ENCODE results near the gene HRH1. TPM values are rescaled to one million over a fixed set of nuclear protein-coding genes. Genes with fewer than 3 reads are reported as not detected.
"Not testable (repeated sequence)": the region's sequence is repeated elsewhere in the genome, so short reads cannot be mapped to it uniquely, and the experiment has no call there.

The HRH1 gene
- total and polyA plus RNA-seq, 4 donors: 10.4 to 21.3 (median 15.1) TPM

DNA sequence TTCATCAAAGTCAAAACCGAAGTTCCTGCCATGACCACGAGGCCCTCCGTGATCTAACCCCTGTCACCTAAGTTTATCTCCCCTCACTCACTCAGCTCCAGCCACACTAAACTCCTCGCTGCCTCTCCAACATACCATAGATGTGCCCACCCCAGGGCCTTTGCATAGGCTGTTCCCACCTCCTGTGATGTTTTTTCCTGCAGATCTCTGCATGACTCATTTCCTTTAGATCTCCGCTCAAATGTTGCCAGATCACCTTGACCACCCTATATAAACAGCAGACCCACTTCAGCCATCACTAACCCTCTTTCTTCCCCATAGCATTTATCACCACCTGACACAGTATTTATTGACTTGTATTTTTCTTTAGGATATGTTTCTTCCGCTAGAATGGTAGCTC is 58.5 kb downstream of the HRH1 start:
- no peak overlapping the region for H3K27ac ChIP-seq (ENCODE audit: low read depth, low read length)
- no peaks in the 10 kb centered on the region for H3K27me3 ChIP-seq (ENCODE audit: control insufficient read depth, insufficient read depth, low read length)
- no peaks in the 10 kb centered on the region for H3K36me3 ChIP-seq (ENCODE audit: control insufficient read depth, insufficient read depth, low read length)
- DNase-seq (ENCODE audit: low read depth in 4 of 6, low spot score in 6 of 6): no peak
- no peak overlapping the region for H3K4me3 ChIP-seq (ENCODE audit: low read depth, low read length)
- H3K4me1 ChIP-seq (ENCODE audit: control insufficient read depth, insufficient read depth, low read length): peaks cover 26% of the 10 kb centered on the region
- WGBS (ENCODE audit: insufficient coverage): 94% methylated on average over 5 of the region's 6 CpGs
- no peaks in the 10 kb centered on the region for H3K9me3 ChIP-seq (ENCODE audit: control insufficient read depth, insufficient read depth, low read length)

DNA sequence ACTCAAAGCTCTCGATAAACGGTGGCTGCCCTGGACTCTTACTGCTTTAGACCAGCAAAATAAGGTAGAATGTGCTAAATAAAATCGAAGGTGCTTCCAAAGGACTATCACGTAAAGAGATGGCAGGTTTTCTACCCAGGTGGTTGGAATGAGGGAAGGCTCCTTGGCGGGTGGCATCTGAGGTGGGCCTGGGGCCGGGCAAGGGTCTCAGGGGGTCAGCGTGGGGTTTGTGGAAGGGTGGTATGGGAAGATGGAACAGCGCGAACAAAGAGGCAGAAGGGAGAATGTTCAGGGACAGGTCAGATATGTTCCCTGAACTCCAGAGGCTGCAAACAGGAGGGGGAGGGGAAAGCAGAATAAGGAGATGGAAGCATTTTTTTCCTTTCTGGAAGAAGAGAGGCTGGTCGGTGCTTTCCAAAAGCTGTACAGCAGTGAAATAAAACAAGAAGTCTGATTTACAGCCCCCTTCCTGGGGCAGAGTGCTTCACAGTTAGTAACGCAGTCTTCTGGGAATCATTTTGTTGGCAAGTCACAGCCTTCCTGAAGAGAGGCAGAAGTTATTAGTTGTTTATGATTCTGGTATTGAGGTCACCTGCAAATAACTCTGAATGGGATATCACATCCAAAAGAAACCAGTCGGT is 59.6 kb downstream of the HRH1 start:
- Histone ChIP-seq H3K36me3 (ENCODE audit: control insufficient read depth, insufficient read depth, low read length) (no peaks in the 10 kb centered on the region), H3K27me3 (ENCODE audit: control insufficient read depth, insufficient read depth, low read length) (no peaks in the 10 kb centered on the region), H3K4me1 (ENCODE audit: control insufficient read depth, insufficient read depth, low read length) (peaks cover 26% of the 10 kb centered on the region), H3K9me3 (ENCODE audit: control insufficient read depth, insufficient read depth, low read length) (no peaks in the 10 kb centered on the region), H3K27ac (ENCODE audit: low read depth, low read length) (no peak overlapping the region), H3K4me3 (ENCODE audit: low read depth, low read length) (no peak overlapping the region)
- WGBS (ENCODE audit: insufficient coverage): 94% methylated on average over 7 of the region's 12 CpGs
- peak in 1 of 6 donors; percentile 39 for DNase-seq (ENCODE audit: low read depth in 4 of 6, low spot score in 6 of 6)

DNA sequence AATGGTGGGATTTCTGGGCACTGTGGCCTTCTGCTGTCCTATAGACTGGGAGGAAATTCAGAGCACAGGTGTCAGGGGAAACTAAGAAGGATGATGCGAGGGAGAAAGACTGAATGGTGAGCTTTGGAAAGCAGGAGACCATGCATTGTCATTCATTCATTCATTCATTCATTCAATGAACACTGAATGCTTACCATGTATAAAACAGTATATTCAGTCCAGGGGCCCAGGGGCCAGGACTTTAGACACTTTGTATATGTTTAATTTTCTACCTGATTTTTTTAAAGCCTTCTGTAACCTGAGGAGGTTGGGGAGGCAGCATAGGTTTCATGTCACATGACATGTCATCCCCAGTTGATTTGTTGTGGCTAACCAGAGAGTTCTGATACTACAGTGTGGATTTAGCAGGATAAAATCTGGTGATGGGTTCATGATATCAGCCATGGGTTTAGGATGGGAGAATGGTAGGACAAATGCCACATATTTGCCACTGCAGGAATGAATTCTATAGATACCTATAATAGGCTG is 60.2 kb downstream of the HRH1 start:
- Histone ChIP-seq H3K36me3 (ENCODE audit: control insufficient read depth, insufficient read depth, low read length) (no peaks in the 10 kb centered on the region), H3K4me1 (ENCODE audit: control insufficient read depth, insufficient read depth, low read length) (peaks cover 25% of the 10 kb centered on the region), H3K4me3 (ENCODE audit: low read depth, low read length) (no peak overlapping the region), H3K9me3 (ENCODE audit: control insufficient read depth, insufficient read depth, low read length) (no peaks in the 10 kb centered on the region), H3K27ac (ENCODE audit: low read depth, low read length) (no peak overlapping the region), H3K27me3 (ENCODE audit: control insufficient read depth, insufficient read depth, low read length) (no peaks in the 10 kb centered on the region)
- WGBS (ENCODE audit: insufficient coverage): no CpG with 5 or more reads among the region's 1 CpG
- no peak for DNase-seq (ENCODE audit: low read depth in 4 of 6, low spot score in 6 of 6)

DNA sequence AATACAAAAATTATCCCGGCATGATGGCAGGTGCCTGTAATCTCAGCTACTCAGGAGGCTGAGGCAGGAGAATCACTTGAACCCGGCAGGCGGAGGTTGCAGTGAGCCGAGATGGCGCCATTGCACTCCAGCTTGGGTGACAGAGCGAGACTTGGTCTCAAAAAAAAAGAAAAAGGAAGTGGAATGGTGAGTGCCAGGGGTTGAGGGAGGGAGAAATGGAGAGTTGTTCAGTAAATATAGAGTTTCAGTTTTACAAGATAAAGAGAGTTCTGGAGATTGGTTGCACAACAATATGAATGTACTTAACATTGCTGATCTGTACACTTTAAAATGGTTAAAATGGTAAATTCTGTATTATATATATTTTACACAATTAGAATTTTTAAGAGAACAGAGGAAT is 63.1 kb downstream of the HRH1 start:
- DNase-seq (ENCODE audit: low read depth in 4 of 6, low spot score in 6 of 6); H3K36me3 ChIP-seq (ENCODE audit: control insufficient read depth, insufficient read depth, low read length); H3K4me3 ChIP-seq (ENCODE audit: low read depth, low read length); H3K27me3 ChIP-seq (ENCODE audit: control insufficient read depth, insufficient read depth, low read length); H3K27ac ChIP-seq (ENCODE audit: low read depth, low read length); H3K4me1 ChIP-seq (ENCODE audit: control insufficient read depth, insufficient read depth, low read length); H3K9me3 ChIP-seq (ENCODE audit: control insufficient read depth, insufficient read depth, low read length): not testable (repeated sequence)
- 88% methylated on average over 5 of the region's 6 CpGs for WGBS (ENCODE audit: insufficient coverage)

DNA sequence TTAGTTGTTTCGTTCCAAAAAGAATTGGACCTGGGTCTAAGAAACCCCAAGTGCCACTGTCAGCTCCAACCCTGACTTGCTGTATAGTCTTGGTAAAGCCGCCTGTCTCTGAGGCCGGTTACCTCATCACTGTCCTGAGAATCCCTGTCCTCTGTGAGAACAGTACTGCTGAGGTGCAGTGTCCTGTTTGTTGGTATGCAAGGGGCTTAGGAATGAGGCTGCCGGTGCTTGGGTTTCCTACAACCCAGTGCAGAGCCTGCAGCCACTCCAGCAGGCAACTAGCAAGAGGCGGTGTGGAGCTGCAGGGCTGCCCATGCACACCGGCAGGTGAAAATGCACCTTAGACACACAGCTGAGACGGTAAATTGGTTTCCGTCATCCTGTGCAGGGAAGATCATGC is 65.9 kb downstream of the HRH1 start:
- Histone ChIP-seq H3K4me1 (ENCODE audit: control insufficient read depth, insufficient read depth, low read length) (peaks cover 4% of the 10 kb centered on the region), H3K4me3 (ENCODE audit: low read depth, low read length) (no peak overlapping the region), H3K27me3 (ENCODE audit: control insufficient read depth, insufficient read depth, low read length) (no peaks in the 10 kb centered on the region), H3K9me3 (ENCODE audit: control insufficient read depth, insufficient read depth, low read length) (no peaks in the 10 kb centered on the region), H3K27ac (ENCODE audit: low read depth, low read length) (no peak overlapping the region), H3K36me3 (ENCODE audit: control insufficient read depth, insufficient read depth, low read length) (no peaks in the 10 kb centered on the region)
- WGBS (ENCODE audit: insufficient coverage): 76% methylated on average over 8 of the region's 8 CpGs
- no peak for DNase-seq (ENCODE audit: low read depth in 4 of 6, low spot score in 6 of 6)

DNA sequence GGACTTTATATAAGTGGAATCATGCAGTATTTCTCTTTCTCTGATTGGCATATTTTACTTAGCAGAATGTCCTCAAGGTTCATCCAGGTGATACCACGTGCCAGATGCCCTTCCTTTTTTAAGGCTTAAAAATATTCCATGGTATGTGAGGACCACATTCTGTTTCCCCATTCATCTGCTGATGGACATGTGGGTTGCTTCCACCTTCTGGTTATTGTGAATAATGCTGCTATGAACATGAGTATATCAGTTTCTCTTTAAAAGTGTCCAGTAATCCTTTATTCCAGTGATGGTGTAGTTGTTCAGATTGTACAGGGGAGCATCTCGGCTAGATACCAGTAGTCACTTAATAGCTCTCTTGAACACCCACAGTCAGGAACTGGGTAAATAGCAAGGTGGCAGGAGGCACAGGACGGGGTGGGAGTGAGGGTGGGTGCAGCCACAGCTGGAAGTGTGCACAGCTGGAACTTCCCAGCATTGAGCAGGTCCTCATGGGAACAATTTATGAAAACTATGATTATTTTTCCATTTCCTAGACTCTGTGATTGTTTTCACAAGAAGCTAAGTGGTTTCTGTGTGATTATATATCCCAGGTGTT is 67.6 kb downstream of the HRH1 start:
- H3K27me3 ChIP-seq (ENCODE audit: control insufficient read depth, insufficient read depth, low read length): no peaks in the 10 kb centered on the region
- WGBS (ENCODE audit: insufficient coverage): no CpG with 5 or more reads among the region's 3 CpGs
- DNase-seq (ENCODE audit: low read depth in 4 of 6, low spot score in 6 of 6): peak in 1 of 6 donors; percentile 22
- no peaks in the 10 kb centered on the region for H3K36me3 ChIP-seq (ENCODE audit: control insufficient read depth, insufficient read depth, low read length)
- H3K9me3 ChIP-seq (ENCODE audit: control insufficient read depth, insufficient read depth, low read length): no peaks in the 10 kb centered on the region
- no peak overlapping the region for H3K27ac ChIP-seq (ENCODE audit: low read depth, low read length)
- no peak overlapping the region for H3K4me3 ChIP-seq (ENCODE audit: low read depth, low read length)
- H3K4me1 ChIP-seq (ENCODE audit: control insufficient read depth, insufficient read depth, low read length): peaks cover 4% of the 10 kb centered on the region

DNA sequence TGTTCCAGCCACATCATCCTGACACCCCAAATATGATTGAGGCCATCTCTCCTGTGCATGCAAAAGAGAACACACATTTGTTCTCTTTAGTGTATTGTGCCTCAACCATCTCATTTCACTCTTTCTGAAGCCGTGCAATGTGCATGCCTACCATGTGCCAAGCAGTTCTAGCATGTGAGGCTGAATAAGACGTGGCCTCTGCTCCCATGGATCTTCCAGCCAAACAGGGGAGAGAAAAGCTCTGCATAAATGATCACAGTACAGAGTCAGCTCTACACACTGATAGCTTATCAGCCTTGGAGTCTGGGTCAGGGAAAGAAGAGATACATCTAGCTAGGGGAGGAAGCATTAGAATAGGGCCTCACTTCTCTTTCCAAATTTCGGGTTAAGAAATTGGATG is 69.7 kb downstream of the HRH1 start:
- Histone ChIP-seq H3K4me1 (ENCODE audit: control insufficient read depth, insufficient read depth, low read length) (peaks cover 4% of the 10 kb centered on the region), H3K27ac (ENCODE audit: low read depth, low read length) (no peak overlapping the region), H3K9me3 (ENCODE audit: control insufficient read depth, insufficient read depth, low read length) (no peaks in the 10 kb centered on the region), H3K36me3 (ENCODE audit: control insufficient read depth, insufficient read depth, low read length) (no peaks in the 10 kb centered on the region), H3K27me3 (ENCODE audit: control insufficient read depth, insufficient read depth, low read length) (no peaks in the 10 kb centered on the region), H3K4me3 (ENCODE audit: low read depth, low read length) (no peak overlapping the region)
- no peak for DNase-seq (ENCODE audit: low read depth in 4 of 6, low spot score in 6 of 6)
- 100% methylated on average over 2 of the region's 3 CpGs for WGBS (ENCODE audit: insufficient coverage)

DNA sequence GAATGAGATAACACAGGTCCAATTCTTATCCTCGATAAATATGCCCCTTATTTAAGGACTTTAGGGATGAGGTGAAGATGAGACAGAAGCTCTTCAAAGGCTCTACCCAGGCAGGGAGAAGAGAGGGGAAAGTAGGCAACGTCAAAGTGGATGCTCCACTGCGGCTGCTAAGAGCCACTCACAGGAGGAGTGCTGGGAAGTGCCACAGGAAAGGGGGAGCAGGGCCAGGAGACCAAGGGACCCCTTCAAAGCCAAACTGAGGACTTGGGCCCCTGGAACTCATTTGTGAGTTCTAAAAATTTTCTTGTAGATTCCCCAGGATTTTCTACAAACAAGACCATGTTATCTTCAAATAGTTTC is 70.6 kb downstream of the HRH1 start:
- H3K27me3 ChIP-seq (ENCODE audit: control insufficient read depth, insufficient read depth, low read length): no peaks in the 10 kb centered on the region
- H3K9me3 ChIP-seq (ENCODE audit: control insufficient read depth, insufficient read depth, low read length): no peaks in the 10 kb centered on the region
- peaks cover 4% of the 10 kb centered on the region for H3K4me1 ChIP-seq (ENCODE audit: control insufficient read depth, insufficient read depth, low read length)
- no peak overlapping the region for H3K4me3 ChIP-seq (ENCODE audit: low read depth, low read length)
- whole genome bisulfite sequencing (ENCODE audit: insufficient coverage): 70% methylated on average over 2 of the region's 3 CpGs
- H3K27ac ChIP-seq (ENCODE audit: low read depth, low read length): no peak overlapping the region
- DNase-seq (ENCODE audit: low read depth in 4 of 6, low spot score in 6 of 6): no peak
- no peaks in the 10 kb centered on the region for H3K36me3 ChIP-seq (ENCODE audit: control insufficient read depth, insufficient read depth, low read length)

DNA sequence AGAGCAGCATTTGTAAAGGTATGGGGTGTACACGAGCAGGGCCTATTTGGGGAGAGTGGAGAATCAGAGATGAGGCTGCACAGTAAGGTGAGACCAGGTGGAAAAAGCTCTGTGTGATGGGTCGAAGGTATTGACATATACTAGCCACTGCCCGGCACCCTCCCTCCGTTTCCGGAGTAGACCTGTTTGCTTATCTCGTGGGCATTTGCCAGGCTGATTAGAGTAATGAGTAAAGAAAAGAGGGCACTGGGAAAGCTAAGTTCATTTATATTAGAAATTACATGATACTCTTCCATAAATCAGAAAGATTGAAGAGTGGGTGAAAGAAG is 71.7 kb downstream of the HRH1 start:
- H3K9me3 ChIP-seq (ENCODE audit: control insufficient read depth, insufficient read depth, low read length): no peaks in the 10 kb centered on the region
- 70% methylated on average over 1 of the region's 6 CpGs for WGBS (ENCODE audit: insufficient coverage)
- no peak overlapping the region for H3K4me3 ChIP-seq (ENCODE audit: low read depth, low read length)
- no peaks in the 10 kb centered on the region for H3K36me3 ChIP-seq (ENCODE audit: control insufficient read depth, insufficient read depth, low read length)
- no peak overlapping the region for H3K27ac ChIP-seq (ENCODE audit: low read depth, low read length)
- no peaks in the 10 kb centered on the region for H3K27me3 ChIP-seq (ENCODE audit: control insufficient read depth, insufficient read depth, low read length)
- no peak for DNase-seq (ENCODE audit: low read depth in 4 of 6, low spot score in 6 of 6)
- H3K4me1 ChIP-seq (ENCODE audit: control insufficient read depth, insufficient read depth, low read length): no peaks in the 10 kb centered on the region

DNA sequence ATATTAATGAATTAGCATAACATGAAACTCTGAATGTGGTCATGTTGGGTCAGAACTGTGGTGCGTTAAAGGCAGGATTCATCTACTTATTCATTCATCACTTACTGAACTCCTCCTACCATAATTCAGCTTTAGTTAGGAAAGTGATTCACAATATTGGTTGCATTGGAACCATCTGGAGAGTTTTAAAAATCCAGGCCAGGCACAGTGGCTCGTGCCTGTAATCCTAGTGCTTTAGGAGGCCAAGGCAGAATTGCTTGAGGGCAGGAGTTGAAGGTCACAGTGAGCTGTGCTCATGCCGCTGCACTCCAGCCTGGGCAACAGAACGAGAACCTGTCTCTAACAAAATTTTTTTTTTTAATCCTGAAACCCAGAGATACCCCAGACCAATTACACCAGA is 73.7 kb downstream of the HRH1 start:
- Histone ChIP-seq H3K27ac (ENCODE audit: low read depth, low read length) (no peak overlapping the region), H3K4me3 (ENCODE audit: low read depth, low read length) (no peak overlapping the region), H3K36me3 (ENCODE audit: control insufficient read depth, insufficient read depth, low read length) (no peaks in the 10 kb centered on the region), H3K27me3 (ENCODE audit: control insufficient read depth, insufficient read depth, low read length) (no peaks in the 10 kb centered on the region), H3K9me3 (ENCODE audit: control insufficient read depth, insufficient read depth, low read length) (no peaks in the 10 kb centered on the region), H3K4me1 (ENCODE audit: control insufficient read depth, insufficient read depth, low read length) (no peaks in the 10 kb centered on the region)
- 73% methylated on average over 3 of the region's 4 CpGs for WGBS (ENCODE audit: insufficient coverage)
- DNase-seq (ENCODE audit: low read depth in 4 of 6, low spot score in 6 of 6): no peak
